Measurements from ENCODE around the gene STXBP3.
A peak's percentile ranks its signal among the peaks of the same experiment; 100 is the strongest.
"Not testable (repeated sequence)": the region's sequence is repeated elsewhere in the genome, so short reads cannot be mapped to it uniquely, and the experiment has no call there.

STXBP3 gene, protein sequence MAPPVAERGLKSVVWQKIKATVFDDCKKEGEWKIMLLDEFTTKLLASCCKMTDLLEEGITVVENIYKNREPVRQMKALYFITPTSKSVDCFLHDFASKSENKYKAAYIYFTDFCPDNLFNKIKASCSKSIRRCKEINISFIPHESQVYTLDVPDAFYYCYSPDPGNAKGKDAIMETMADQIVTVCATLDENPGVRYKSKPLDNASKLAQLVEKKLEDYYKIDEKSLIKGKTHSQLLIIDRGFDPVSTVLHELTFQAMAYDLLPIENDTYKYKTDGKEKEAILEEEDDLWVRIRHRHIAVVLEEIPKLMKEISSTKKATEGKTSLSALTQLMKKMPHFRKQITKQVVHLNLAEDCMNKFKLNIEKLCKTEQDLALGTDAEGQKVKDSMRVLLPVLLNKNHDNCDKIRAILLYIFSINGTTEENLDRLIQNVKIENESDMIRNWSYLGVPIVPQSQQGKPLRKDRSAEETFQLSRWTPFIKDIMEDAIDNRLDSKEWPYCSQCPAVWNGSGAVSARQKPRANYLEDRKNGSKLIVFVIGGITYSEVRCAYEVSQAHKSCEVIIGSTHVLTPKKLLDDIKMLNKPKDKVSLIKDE

DNA sequence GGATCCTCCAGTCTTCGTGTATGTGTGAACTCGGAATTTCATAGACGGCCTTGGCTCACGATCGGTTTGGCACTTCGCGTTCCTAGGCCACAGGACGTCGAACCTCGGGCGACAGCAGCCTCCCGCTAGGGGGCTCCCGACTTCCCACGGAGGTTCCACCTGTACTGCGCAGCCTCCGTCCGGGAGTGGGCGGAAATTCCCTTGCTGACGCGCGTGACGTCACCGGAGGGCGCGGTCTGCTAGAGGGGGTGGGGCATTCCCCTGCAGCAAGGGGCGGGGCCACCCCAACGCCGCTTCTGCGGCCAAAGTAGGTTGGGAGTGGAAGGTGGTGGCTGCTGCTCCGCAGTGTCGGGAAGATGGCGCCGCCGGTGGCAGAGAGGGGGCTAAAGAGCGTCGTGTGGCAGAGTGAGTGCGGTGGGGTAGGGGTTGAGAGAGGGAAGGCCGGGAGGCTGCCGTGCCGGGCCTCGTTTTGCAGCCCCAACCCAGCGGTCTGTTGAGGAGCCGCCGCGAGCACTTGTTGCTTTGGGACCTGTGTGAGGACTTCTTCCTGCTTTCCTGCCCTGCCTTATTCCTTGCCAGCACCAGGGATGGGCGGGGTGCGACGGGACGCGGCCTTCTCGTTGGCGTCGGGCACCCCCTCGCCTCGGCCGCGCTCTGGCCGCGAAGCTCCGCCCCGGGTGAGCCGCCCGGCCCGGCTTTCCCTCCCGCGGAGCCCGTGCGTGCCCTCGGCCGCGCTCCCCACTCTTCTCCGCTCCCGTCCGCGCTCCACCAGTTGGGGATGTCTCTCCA lies at the start of gene STXBP3:
STXBP3 (plus strand) TSS at position 293 of the 789 bp plus-strand sequence; CDS start at position 357, 64 bp downstream.
- DNase-seq (ENCODE audit: low spot score): peak; percentile 93

DNA sequence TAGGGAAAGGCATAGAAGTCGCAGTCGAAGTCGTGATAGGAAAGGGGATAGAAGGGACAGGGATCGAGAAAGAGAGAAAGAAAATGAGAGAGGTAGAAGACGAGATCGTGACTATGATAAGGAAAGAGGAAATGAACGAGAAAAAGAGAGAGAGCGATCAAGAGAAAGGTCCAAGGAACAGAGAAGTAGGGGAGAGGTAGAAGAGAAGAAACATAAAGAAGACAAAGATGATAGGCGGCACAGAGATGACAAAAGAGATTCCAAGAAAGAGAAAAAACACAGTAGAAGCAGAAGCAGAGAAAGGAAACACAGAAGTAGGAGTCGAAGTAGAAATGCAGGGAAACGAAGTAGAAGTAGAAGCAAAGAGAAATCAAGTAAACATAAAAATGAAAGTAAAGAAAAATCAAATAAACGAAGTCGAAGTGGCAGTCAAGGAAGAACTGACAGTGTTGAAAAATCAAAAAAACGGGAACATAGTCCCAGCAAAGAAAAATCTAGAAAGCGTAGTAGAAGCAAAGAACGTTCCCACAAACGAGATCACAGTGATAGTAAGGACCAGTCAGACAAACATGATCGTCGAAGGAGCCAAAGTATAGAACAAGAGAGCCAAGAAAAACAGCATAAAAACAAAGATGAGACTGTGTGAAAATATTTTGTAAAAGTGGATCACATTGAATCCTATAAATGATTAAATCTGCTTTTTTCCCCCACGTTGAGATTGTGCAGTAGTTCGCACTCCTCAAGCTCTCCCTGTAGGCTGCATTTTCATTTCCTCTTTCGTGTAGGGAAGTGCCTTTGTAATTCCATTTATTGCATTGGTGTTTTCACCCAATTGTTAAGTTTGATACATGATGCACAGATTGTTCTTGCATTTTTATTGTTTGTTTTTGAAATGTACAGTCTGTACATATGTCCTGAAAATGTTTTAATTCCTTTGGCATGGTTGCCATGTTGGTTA lies 46.8 kb upstream of the STXBP3 start:
- DNase-seq (ENCODE audit: low spot score): no peak

DNA sequence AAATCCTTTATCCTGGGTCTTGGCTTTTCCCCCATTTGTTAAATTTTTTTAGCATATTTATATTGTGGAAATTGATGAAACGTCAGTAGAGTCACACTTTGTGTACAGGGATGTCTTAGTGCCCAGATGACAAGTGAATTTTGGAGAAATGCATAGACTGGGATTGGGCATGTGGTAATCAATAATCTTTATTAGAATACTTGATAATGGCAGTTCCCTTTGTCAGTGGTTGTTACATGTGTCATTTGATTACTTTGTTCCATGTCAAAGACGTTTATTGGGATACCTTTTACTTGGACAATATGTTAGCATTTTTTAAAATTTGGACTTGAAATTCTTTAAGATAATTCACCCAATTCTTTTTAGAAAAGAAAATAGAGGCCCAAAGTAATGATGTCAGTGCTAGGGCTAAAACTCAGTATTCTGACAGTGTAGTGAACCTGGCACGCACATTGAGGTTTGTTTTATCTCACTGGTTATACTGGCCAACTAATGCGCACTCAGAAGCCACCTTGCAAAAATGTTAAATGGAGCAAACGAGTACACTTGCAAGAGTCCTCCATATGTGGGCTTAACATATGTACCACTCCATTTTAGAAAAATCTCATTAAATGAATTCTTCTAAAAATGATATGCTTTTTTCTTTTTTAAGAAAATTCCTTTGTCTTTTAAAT lies 45.2 kb upstream of the STXBP3 start:
- DNase-seq (ENCODE audit: low spot score): no peak

DNA sequence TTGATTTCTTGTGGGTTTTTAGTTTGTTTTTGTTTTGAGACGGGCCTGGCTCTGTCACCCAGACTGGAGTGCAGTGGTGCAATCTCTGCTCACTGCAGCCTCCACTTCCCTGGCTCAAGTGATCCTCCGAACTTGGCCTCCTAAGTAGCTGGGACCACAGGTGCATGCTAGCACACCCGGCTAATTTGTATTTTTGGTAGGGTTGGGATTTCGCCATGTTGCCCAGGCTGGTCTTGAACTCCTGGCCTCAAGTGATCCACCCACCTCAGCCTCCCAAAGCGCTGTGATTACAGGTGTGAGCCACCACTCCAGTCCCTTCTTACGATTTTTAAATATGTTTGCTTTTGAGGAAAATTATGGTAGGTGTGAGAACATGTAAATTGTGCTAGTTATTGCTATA lies 44.4 kb upstream of the STXBP3 start:
- not testable (repeated sequence) for DNase-seq (ENCODE audit: low spot score)

DNA sequence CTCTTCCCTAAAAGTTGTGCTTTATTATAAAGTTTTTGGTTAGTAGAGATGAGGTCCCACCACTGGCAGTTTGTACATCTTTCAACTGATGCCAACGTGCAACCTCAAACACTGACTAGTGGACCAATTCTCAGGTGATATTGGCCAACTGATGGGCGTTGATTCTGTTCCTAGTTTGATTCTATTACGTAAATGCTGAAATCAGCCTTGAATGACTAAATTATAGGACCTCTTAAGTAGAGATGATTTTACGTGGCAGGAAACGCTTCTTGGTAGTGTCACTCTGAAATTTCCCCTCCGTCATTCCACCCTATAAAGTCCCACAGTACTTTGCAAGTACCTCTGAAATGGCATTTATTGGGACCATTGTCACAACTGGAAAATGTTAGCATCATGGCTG lies 42.5 kb upstream of the STXBP3 start:
- DNase-seq (ENCODE audit: low spot score): no peak

DNA sequence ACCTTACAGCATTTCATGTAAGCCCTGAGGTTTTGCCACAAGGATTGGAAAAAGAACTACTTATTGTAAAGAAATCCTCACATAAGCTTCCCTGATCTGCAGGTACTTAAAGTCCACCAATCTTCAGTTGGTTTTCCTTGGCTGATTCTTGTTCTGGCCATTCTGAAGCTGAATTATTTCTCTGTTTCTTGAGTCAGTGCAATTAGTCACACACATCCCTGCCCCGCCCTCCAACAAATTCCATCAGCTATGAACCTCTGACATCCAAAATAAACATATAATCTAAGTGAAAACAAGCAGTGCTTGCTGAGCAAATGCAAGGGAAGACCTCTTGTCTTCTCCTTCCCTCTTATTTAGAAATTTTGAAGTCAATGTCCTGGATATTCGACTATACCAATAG lies 42.0 kb upstream of the STXBP3 start:
- peak; percentile 36 for DNase-seq (ENCODE audit: low spot score)

DNA sequence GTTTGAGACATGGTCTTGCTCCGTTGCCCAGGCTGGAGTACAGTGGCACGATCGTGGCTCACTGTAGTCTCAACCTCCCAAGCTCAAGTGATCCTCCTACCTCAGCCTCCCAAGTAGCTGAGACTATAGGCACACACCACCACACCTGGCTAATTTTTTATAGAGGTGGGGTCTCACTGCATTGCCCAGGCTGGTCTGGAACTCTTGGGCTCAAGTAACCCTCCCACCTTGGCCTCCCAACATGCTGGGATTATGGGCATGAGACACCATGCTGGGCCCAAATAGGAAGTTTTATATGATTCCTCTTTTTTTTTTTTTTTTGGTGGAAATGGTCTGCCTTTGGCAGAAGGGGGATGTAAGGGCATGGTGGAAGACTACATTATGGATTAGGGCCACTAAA lies 39.8 kb upstream of the STXBP3 start:
- DNase-seq (ENCODE audit: low spot score): no peak

DNA sequence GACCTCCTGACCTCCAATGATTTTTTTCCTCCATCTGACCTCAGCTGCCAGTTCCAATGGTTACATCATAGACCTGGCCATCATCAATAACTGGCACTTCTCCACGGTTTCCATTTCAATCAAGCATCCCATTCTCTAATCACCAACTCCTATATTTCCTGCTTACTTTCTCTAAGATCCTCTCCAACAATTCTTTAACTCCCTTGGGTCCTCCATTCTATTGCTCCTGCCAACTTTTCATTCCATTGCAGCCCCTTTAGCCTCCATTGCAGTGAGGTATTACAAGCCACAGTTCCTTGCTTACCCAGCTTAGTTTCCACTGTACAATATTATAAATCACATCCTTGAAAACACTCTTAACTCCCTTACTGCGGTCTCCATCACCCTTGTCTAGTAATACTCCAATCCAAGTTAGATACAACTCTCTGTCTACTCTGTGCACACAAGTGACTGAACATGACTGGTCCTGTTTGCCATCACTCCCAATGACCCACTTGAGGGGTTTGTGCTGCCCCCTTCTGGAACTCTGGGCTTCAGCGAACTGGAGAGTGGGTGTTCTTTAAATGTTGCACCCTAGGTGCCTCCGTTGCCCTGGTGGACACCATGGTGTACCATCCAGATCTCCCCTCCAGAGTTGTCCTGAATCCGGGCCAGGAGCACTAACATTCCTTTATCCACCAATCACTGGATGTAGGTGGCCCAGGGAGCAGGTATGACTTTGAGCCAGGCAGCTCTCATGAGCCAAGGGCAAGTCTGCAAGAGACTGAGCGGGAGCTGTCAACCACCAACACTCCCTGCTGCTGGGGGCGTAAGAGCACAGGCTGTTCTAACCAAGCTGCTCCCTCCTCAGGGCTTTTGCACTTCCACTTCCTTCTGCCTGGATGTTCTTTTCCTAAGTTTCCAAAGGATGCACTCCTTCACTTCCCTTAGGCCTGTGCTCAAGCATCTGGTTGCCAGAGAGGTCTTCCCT lies 37.5 kb upstream of the STXBP3 start:
- DNase-seq (ENCODE audit: low spot score): no peak

DNA sequence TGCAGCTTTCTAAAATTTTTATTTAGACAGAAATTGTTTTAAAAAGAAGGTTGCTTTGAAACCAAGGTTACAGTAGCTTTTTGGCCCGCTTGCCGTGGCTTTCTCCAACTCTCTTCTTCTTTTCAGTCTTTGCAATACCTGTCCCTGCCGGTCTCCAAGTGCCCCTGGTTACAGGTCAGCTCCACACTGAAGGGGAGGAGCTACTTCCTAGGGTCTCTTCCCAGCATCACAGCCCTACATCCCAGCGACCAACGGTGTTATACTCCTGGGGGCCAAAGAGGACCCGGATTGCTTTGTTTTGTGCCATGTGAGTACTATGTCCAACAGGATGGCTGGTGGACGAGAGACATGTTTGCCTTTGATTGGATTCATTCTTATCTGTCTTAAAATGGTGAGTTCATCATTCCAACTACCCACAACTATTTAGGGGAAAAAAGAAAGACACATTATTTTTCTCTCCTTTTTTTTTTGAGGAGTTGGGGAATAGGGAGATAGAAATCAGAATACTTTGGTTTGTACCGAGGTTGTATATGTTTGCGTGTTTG lies 33.8 kb upstream of the STXBP3 start, which contains the start of gene FNDC7:
FNDC7 (plus strand) TSS at position 303 of the 545 bp plus-strand sequence; CDS start at position 329, 26 bp downstream.
- DNase-seq (ENCODE audit: low spot score): no peak

DNA sequence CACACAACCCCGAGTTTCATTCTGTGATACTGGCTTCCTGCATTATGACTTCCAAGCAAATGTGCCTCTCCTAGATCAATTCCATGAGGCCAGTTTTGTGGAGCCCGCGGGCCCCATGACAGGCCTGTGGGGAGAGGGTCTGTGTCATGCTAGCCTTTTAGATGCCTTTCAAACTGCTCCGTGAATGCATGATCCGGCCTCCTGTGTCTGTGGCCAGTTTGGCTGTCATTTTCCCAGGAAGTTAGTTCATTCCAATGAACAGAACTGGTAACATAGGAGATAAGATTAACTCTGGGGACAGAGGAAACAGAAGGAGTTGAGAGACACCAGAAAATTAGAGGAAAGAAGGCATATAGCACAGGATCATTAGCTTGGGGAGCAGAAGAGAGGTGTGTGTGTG lies 30.5 kb upstream of the STXBP3 start:
- no peak for DNase-seq (ENCODE audit: low spot score)

DNA sequence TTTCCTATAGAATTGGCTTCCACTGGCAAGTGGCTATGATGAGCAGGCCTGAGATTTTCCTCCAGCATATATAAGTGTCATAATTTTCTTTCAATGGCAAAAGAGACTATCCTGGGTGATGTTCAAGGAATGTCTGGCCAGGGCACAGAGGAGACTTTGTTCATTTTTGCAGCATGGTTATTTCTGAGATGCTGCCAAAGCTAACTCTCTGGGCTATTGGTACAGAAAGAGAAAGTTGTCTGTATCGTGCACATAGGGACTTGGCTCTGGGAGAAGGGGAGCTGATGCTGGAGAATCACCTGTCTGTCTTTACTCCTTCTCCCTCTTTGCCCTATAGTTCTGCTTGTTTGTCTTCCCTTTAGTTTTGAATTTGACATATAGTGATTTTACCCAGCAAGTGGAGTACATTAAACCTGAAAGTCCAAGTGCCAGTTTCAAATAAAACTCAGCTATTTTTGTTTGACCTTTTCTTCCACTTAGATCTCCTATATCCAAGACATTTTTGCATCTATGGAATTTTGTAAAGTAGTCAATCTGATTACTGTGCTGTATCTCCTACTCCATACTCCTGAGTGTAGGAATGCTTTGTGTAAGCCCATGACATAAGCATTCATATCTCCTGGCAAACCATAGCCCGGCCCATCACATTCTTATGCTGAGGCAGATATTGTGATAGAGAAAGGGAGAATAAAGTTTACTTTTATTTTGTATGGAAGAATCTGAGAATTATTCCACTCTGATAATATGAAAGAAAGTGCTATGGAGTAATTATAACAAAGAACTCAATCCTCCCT lies 29.8 kb upstream of the STXBP3 start:
- DNase-seq (ENCODE audit: low spot score): no peak

DNA sequence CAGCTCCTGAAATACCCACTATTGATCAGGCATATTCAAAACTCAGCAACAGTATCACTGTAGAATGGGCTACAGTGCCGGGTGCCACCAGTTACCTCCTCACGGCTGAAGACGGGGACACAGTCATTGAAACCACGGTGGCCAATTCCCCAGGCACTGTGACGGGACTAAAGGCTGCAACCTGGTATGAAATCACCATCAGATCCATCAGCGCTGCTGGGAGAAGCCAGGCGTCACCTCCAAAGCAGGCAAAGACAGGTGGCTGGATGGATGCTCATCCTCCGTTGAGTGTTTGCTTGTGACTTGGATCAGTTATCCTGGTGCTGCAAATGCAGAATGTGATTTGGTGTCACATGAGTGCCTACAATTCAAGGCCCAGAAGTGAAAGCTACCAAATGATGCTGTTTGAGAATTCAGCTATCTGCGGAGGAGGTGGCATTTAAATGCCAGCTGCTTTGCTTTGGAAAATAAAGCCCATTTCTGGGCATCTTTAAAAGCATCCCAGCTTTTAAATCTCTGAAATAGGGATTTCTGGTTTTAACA lies 28.6 kb upstream of the STXBP3 start:
- DNase-seq (ENCODE audit: low spot score): no peak

DNA sequence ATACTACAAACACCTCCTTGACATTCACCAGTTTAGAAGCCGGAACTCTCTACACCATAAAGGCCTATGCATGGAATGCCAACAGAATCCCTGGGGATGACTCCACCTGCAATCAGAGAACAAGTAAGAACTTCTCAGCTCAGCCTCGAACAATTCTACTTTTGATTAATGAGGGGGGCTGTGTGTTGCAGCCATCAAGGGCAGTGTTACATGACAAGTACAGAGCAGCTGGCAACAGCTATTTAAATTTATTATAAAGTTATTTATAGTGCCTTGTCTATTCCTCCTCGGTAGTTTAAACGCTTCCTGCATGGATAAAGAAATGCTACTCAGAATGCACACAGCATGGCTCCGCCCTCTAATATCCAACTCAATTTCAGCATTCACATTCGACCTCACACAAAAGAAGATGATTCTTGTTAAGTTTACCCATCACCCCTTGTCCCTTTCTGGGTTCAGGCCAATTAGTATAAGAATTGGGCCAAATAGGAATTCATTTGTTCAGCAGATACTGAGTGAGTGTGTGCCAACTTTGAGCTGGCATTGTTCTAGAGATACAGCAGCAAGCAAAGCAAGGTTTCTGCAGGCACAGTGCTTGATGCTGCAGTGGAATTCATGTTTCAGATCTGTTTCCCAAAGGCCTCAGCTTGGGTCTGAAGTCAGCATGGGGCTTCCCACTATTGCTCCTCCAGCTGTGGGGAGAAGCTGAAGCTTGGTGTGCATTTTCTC lies 27.4 kb upstream of the STXBP3 start:
- DNase-seq (ENCODE audit: low spot score): no peak

DNA sequence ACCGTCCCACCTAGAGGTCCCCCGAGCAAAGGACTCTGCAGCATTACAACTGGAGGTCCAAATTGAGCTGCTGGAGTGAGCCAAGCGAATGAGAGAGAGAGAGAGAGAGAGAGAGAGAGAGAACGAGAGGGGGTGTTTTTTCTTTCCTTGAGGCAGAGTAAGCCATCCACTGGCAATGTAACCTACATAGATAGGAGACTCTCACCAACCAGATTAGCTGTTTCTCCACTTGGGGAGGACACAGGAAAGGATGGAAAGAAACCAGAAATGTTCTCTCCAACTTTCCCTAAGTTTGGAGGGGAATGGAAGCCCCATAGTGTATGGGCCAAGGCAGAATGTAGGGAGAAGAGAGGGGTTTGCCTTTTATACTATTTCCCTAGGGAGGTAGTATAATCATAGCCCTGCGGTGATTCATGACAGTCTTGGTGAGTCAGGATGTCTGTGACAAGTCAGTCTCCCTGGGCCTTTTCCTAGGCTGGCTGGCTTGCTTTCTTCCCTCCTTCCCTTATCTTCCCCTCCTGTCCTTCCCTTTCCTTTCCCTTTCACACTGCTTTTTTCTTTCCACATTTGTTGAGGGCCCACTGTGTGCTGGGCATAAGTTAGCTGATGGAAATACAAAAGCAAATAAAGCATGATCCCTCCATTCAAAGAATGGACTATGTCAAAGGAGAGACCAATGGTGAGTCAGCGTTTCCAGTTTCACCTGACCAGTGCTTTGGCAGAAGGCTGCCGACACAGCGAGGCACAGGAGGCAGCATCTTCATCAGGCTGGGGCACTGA lies 26.6 kb upstream of the STXBP3 start:
- DNase-seq (ENCODE audit: low spot score): peak; percentile 50

DNA sequence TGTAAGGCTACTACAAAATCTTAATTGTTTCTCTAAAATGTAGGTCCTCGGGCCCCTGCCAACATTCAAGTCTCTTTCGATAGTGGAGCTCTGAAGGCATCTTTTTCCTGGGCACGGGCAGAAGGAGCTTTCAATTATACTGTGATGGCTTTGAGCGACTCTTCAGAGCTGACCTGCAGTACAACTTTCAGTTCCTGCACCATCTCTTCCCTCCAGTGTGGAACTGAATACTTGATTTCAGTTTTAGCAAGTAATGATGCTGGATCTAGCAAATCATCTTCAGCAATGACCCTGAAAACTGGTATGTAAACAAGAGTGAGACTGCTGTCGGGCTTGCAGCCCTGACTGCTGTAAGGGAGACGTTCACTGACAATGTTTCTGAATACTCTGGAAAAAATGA lies 24.2 kb upstream of the STXBP3 start:
- no peak for DNase-seq (ENCODE audit: low spot score)

DNA sequence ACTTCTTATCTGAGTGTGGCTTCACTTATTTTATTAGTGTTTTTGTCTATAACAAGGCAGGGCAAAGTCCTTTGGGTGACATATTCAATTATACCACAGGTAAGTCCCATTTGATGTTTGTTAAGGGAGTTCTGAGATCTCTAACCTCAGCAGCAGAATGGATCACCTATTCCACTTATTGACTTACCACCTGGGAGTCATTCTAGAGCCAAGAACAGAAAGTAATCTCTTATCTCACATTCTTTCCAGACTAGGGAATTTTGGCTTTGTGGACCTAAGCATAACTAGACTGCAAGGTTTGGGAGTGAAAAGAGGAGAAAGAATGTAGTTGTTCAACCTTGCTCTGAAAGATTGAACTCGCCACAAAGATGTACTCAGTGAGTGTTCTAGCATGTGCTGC lies 20.6 kb upstream of the STXBP3 start:
- DNase-seq (ENCODE audit: low spot score): no peak

All from SW480 (cell line).